Nephron progenitor cell (in vitro differentiated cells): ENCODE measurements around the gene KAT2B.

ENCODE experiments used
- DNase-seq: peaks from one replicate; pipeline ENCODE4 v3.0.0; 2021
- H3K27ac Mint-ChIP-seq: 2 replicates; pipeline ENCODE4 v1.8.0; 2021; ENCODE audit warnings: mild to moderate bottlenecking, moderate library complexity, mixed read lengths
- H3K27me3 Mint-ChIP-seq: 2 replicates; pipeline ENCODE4 v1.8.0; 2021; ENCODE audit warnings: mild to moderate bottlenecking, low read depth, mixed read lengths; ENCODE audit not compliant: poor library complexity
- H3K36me3 Mint-ChIP-seq: 2 replicates; pipeline ENCODE4 v1.8.0; 2021; ENCODE audit warnings: low read depth, mixed read lengths
- H3K4me1 Mint-ChIP-seq: 2 replicates; pipeline ENCODE4 v1.8.0; 2021; ENCODE audit warnings: mixed read lengths
- H3K4me3 Mint-ChIP-seq: 2 replicates; pipeline ENCODE4 v1.8.0; 2021; ENCODE audit warnings: mild to moderate bottlenecking, moderate library complexity, mixed read lengths
- H3K9me3 Mint-ChIP-seq: 2 replicates; pipeline ENCODE4 v1.8.0; 2021; ENCODE audit warnings: mild to moderate bottlenecking, moderate library complexity, mixed read lengths
- TF ChIP-seq, protein P1 (sequence below): fragments of 200-600 bp; sonication (generic); IDR thresholded peaks from 2 replicates; pipeline ENCODE4 v1.5.0; 2021; ENCODE audit warnings: antibody characterized with exemption

Gene KAT2B

DNA sequence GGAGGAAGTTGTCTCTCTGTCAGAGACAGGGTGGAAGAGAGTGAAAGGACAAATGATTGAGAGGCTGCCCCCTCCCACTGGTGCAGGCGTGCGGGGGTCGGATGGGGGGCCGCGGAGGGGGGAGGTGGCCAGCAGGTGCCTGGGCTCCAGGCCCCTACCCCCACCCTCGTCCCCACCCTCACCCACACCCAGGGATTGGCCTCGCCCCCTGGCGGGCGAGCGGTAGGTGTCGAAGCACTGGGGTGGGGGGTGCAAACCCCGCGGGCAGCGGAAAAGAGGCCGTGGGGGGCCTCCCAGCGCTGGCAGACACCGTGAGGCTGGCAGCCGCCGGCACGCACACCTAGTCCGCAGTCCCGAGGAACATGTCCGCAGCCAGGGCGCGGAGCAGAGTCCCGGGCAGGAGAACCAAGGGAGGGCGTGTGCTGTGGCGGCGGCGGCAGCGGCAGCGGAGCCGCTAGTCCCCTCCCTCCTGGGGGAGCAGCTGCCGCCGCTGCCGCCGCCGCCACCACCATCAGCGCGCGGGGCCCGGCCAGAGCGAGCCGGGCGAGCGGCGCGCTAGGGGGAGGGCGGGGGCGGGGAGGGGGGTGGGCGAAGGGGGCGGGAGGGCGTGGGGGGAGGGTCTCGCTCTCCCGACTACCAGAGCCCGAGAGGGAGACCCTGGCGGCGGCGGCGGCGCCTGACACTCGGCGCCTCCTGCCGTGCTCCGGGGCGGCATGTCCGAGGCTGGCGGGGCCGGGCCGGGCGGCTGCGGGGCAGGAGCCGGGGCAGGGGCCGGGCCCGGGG lies at the start of gene KAT2B:
TSS of gene KAT2B (plus strand) at position 682 of the 783 bp plus-strand sequence. CDS start at position 714, 32 bp downstream.
- no peaks in the 10 kb centered on the region for H3K36me3 Mint-ChIP-seq
- H3K4me3 Mint-ChIP-seq, result peak within 1 kb of the TSS; percentile 92
- peaks cover 43% of the 10 kb centered on the region for H3K4me1 Mint-ChIP-seq
- H3K27ac Mint-ChIP-seq, result peak within 1 kb of the TSS; percentile 94
- no peaks in the 10 kb centered on the region for H3K27me3 Mint-ChIP-seq
- H3K9me3 Mint-ChIP-seq, result no peaks in the 10 kb centered on the region
- TF ChIP-seq, protein P1, sequence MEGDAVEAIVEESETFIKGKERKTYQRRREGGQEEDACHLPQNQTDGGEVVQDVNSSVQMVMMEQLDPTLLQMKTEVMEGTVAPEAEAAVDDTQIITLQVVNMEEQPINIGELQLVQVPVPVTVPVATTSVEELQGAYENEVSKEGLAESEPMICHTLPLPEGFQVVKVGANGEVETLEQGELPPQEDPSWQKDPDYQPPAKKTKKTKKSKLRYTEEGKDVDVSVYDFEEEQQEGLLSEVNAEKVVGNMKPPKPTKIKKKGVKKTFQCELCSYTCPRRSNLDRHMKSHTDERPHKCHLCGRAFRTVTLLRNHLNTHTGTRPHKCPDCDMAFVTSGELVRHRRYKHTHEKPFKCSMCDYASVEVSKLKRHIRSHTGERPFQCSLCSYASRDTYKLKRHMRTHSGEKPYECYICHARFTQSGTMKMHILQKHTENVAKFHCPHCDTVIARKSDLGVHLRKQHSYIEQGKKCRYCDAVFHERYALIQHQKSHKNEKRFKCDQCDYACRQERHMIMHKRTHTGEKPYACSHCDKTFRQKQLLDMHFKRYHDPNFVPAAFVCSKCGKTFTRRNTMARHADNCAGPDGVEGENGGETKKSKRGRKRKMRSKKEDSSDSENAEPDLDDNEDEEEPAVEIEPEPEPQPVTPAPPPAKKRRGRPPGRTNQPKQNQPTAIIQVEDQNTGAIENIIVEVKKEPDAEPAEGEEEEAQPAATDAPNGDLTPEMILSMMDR, result peak; percentile 55
- peak; percentile 79 for DNase-seq

DNA sequence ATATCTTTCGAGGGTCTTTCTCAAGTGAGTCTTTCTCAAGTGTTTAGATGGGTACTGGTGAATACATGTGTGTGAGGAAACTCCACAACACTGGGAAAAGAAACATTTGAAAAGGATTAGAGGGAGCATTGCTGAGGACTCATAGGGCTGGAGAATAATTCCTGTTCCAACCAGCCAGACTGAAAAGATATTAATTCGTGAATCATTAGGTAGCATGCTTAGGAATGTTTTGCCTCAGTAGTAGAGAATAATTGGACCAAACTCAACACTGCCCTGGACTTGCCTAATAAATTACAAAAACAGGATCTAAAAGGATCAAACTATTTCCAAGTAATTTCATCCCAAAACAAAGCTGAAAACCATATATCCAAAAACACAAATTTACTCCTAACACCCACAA lies 45.5 kb upstream of the KAT2B start:
- H3K36me3 Mint-ChIP-seq, result no peaks in the 10 kb centered on the region
- no peak for DNase-seq
- no peak overlapping the region for H3K4me3 Mint-ChIP-seq
- H3K4me1 Mint-ChIP-seq, result no peaks in the 10 kb centered on the region
- TF ChIP-seq, protein P1, result no peak
- peaks cover 6% of the 10 kb centered on the region for H3K9me3 Mint-ChIP-seq
- peaks cover 3% of the 10 kb centered on the region for H3K27me3 Mint-ChIP-seq
- no peak overlapping the region for H3K27ac Mint-ChIP-seq

DNA sequence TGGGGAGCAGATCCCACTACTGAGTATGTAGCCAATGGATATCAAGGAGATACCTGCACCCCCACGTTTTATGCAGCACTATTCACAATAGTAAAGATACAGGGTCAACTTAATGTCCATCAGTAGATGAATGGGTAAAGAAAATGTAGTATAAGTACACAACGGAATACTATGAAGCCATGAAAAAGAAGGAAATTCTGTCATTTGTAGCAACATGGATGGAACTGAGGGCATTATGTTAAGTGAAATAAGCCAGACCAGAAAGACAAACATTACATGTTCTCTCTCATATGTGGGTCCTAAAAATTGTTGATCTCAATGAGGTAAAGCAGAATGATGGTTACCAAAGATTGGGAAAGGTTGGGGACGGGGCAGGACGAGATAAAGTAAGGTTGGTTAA lies 42.7 kb upstream of the KAT2B start:
- no peaks in the 10 kb centered on the region for H3K4me1 Mint-ChIP-seq

DNA sequence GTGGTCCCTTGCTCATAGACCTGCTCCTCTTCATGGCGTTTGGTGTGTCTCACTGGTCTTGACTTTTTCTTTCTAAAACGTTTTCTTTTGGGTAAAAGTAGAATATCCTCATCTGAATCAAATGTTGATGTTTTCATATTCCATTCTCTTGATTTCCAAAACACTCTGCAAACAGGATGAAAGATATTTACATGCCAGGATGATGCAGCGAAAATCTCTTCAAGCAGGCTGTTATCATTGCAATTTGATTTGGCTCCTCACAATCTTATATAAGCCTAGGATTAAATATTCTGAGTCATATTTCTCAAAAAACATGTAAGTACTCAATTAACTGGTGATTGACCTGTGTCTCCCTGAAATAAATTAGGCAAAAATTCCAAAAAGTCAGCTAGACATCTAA lies 38.3 kb upstream of the KAT2B start:
- Mint-ChIP-seq H3K27me3 (no peaks in the 10 kb centered on the region), H3K9me3 (no peaks in the 10 kb centered on the region), H3K27ac (no peak overlapping the region), H3K36me3 (no peaks in the 10 kb centered on the region), H3K4me1 (no peaks in the 10 kb centered on the region), H3K4me3 (no peak overlapping the region)
- TF ChIP-seq, protein P1, result no peak
- no peak for DNase-seq

More for the DNA sequence above, 42.7 kb upstream of the KAT2B start:
- Mint-ChIP-seq H3K27ac (no peak overlapping the region), H3K36me3 (no peaks in the 10 kb centered on the region), H3K4me3 (no peak overlapping the region), H3K9me3 (peaks cover 6% of the 10 kb centered on the region), H3K27me3 (no peaks in the 10 kb centered on the region)
- DNase-seq, result no peak
- TF ChIP-seq, protein P1, result no peak

DNA sequence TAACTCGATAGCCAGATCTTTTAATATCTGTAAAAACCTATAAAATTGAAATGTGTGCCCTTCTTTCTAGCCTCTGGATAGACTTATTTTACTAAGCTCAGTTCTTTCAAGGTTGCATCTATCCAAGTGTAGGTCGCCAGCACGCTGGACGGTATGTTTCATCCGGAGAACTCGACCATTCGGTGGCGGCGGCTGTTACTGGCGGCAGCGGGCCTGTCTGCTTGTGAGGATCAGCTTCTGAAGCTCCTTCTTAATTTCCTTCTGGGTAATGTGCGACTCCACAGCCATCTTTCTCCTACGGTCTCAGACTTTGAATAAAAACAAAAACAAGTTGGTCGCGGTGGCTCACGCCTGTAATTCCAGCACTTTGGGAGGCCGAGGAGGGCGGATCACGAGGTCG lies 32.3 kb upstream of the KAT2B start:
- TF ChIP-seq, protein P1, result no peak
- Mint-ChIP-seq H3K9me3 (no peaks in the 10 kb centered on the region), H3K27ac (no peak overlapping the region), H3K4me1 (no peaks in the 10 kb centered on the region), H3K27me3 (no peaks in the 10 kb centered on the region), H3K4me3 (no peak overlapping the region), H3K36me3 (no peaks in the 10 kb centered on the region)
- DNase-seq, result no peak

DNA sequence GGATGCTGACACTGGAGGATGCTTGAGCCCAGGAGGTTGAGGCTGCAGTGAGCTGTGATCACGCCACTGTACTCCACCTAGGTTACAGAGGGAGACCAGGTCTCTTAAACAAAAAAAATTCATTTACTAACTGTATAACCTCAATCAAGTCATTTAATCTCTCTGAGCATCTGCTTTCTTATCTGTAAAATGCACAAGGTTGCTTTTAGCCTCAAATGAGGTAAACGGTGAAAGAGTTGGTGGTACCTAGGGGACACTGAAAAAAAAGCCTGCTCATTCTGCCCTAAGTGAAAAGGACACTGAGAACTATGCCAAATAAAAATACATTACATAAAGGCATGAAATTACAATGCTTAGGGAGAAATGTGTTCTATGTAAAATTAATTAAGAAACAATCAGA lies 31.6 kb upstream of the KAT2B start:
- no peak for DNase-seq
- Mint-ChIP-seq H3K4me3 (no peak overlapping the region), H3K36me3 (no peaks in the 10 kb centered on the region), H3K27me3 (no peaks in the 10 kb centered on the region), H3K27ac (no peak overlapping the region), H3K4me1 (no peaks in the 10 kb centered on the region), H3K9me3 (no peaks in the 10 kb centered on the region)
- TF ChIP-seq, protein P1, result no peak
